NCI-H128 (cell line): Measurements from ENCODE around the gene MORC2.

ENCODE experiments used
- DNase-seq: peaks from one replicate; lab custom pipeline; 2025; ENCODE audit not compliant: unreplicated experiment; lab: John Stamatoyannopoulos, UW

The MORC2 gene

GRCh38 chr22:30968015-30968923 lies at the start of gene MORC2:
TSS of gene MORC2 (minus strand) at chr22:30968774. CDS start at chr22:30967889, 885 bp downstream.
- no peak for DNase-seq

GRCh38 chr22:31005535-31005934 lies 37.0 kb upstream of the MORC2 start:
- no peak for DNase-seq

- DNase-seq, result no peak
Observed at GRCh38 chr22:31001124-31001770, 32.7 kb upstream of the MORC2 start.

- no peak for DNase-seq
Observed at GRCh38 chr22:30998329-30998728, 29.8 kb upstream of the MORC2 start.

GRCh38 chr22:30996462-30996861 lies 27.9 kb upstream of the MORC2 start:
- DNase-seq, result no peak

- no peak for DNase-seq
Observed at GRCh38 chr22:30994960-30995359, 26.4 kb upstream of the MORC2 start.

GRCh38 chr22:30992565-30992964 lies 24.0 kb upstream of the MORC2 start:
- no peak for DNase-seq

GRCh38 chr22:30990690-30991089 lies 22.1 kb upstream of the MORC2 start:
- DNase-seq, result no peak

GRCh38 chr22:30989474-30989873 lies 20.9 kb upstream of the MORC2 start:
- no peak for DNase-seq

GRCh38 chr22:30985561-30986208 lies 17.1 kb upstream of the MORC2 start:
- DNase-seq, result no peak

- no peak for DNase-seq
Observed at GRCh38 chr22:30984317-30984716, 15.7 kb upstream of the MORC2 start.

- no peak for DNase-seq
Observed at GRCh38 chr22:30982512-30982911, 13.9 kb upstream of the MORC2 start.

- no peak for DNase-seq
Observed at GRCh38 chr22:30979932-30980331, 11.4 kb upstream of the MORC2 start.

- DNase-seq, result no peak
Observed at GRCh38 chr22:30978304-30978962, 9.9 kb upstream of the MORC2 start.

- no peak for DNase-seq
Observed at GRCh38 chr22:30970356-30970746, 1.8 kb upstream of the MORC2 start.

- no peak for DNase-seq
Observed at GRCh38 chr22:30969532-30970355, 1.2 kb upstream of the MORC2 start.

GRCh38 chr22:30968924-30969531 lies 454 bp upstream of the MORC2 start, which contains the start of gene TUG1:
TSS of gene TUG1 (plus strand) at chr22:30969265.
- DNase-seq, result peak; percentile 81

GRCh38 chr22:30964858-30965257 lies 3.7 kb downstream of the MORC2 start:
- DNase-seq, result no peak

GRCh38 chr22:30955153-30955552 lies 13.4 kb downstream of the MORC2 start:
- no peak for DNase-seq

GRCh38 chr22:30953206-30953605 lies 15.4 kb downstream of the MORC2 start:
- no peak for DNase-seq
